HepG2 (cell line): ENCODE results near the gene PKN2. TPM values are rescaled to one million over a fixed set of nuclear protein-coding genes. Genes with fewer than 3 reads are reported as not detected.

Source experiments
- ATAC-seq: fragments of 200-7000 bp; cut with Tn5 transposase; 3 replicates; pipeline ENCODE4 v1.9.1; 2020; ENCODE audit warnings: mild to moderate bottlenecking, moderate library complexity
- BruUV-seq: library from RNA; stranded (reverse); fragments of 400-500 nt; replicated peaks from 2 replicates; lab custom pipeline; 2021; lab: Mats Ljungman, UMichigan
- CTCF ChIA-PET: fragments of 300-600 bp; formaldehyde crosslinking; extraction: SDS; loops from one replicate; lab custom pipeline; 2021; ENCODE audit warnings: low total read pairs, inconsistent platforms, low intra/inter-chr PET ratio; lab: Yijun Ruan, JAX
- POLR2A ChIA-PET: fragments of 350-600 bp; sonication (Branson Sonifier 250); formaldehyde crosslinking; loops from one replicate; lab custom pipeline; 2020; ENCODE audit warnings: antibody characterized with exemption, inconsistent platforms; lab: Yijun Ruan, JAX
- DNase-seq: peaks from one replicate; pipeline ENCODE4 v3.0.0-alpha.2; 2015; ENCODE audit warnings: low spot score
- FAIRE-seq: peaks from 3 replicates; lab custom pipeline; 2011; peaks lifted over from hg19 to GRCh38; lab: Jason Lieb, UNC
- H2AFZ ChIP-seq: one replicate; pipeline ENCODE4 v1.6.1; 2011; ENCODE audit warnings: low read length, inconsistent platforms
- H3K27ac ChIP-seq: fragments of 300-600 bp; 3 replicates; pipeline ENCODE4 v1.8.0; 2011; ENCODE audit warnings: mixed run types, mild to moderate bottlenecking, mixed read lengths, low read length, inconsistent platforms; ENCODE audit not compliant: insufficient read depth; ENCODE audit errors: extremely low read length
- H3K27me3 ChIP-seq, 2 experiments: fragments of 200-600 bp in 1 of 2; 2 replicates in 1 of 2; 3 replicates in 1 of 2; pipeline versions ENCODE4 v1.6.0 to v1.8.0; 2011; ENCODE audit warnings: low read length in 2 of 2, mild to moderate bottlenecking in 2 of 2, moderate library complexity in 2 of 2, inconsistent platforms in 1 of 2; ENCODE audit not compliant: insufficient read depth in 2 of 2, control insufficient read depth in 1 of 2
- H3K36me3 ChIP-seq, 2 experiments: fragments of 200-600 bp in 1 of 2; replicated peaks in 1 of 2; 2 replicates in 1 of 2; 3 replicates in 1 of 2; pipeline versions ENCODE4 v1.5.1 to v1.8.0; 2011; ENCODE audit warnings: low read length in 2 of 2, inconsistent platforms in 1 of 2; ENCODE audit not compliant: insufficient read depth in 2 of 2, control insufficient read depth in 1 of 2
- H3K4me1 ChIP-seq: 2 replicates; pipeline ENCODE4 v1.5.1; 2012; ENCODE audit warnings: low read length, inconsistent platforms; ENCODE audit not compliant: insufficient read depth
- H3K4me2 ChIP-seq: 2 replicates; pipeline ENCODE4 v1.6.0; 2011; ENCODE audit warnings: low read depth, low read length, inconsistent platforms
- H3K4me3 ChIP-seq, 3 experiments: fragments of 200-600 bp in 1 of 3; sonication (generic), shearing (Covaris generic) in 1 of 3; replicated peaks in 1 of 3; 2 replicates each; pipeline ENCODE4 v1.5.1; 2011 to 2016; ENCODE audit warnings: low read length in 3 of 3, inconsistent platforms in 2 of 3, low read depth in 2 of 3, mild to moderate bottlenecking in 2 of 3, control low read depth in 1 of 3, mixed read lengths in 1 of 3; ENCODE audit not compliant: insufficient read depth in 1 of 3
- H3K79me2 ChIP-seq: one replicate; pipeline ENCODE4 v1.6.1; 2011; ENCODE audit warnings: low read length, inconsistent platforms; ENCODE audit not compliant: insufficient read depth
- H3K9ac ChIP-seq: 2 replicates; pipeline ENCODE4 v1.6.0; 2011; ENCODE audit warnings: mild to moderate bottlenecking, low read depth, low read length, inconsistent platforms; ENCODE audit not compliant: insufficient read depth
- H3K9me3 ChIP-seq: 2 replicates; pipeline ENCODE4 v1.5.1; 2012; ENCODE audit warnings: mild to moderate bottlenecking, low read length
- H4K20me1 ChIP-seq: 2 replicates; pipeline ENCODE4 v1.6.0; 2011; ENCODE audit warnings: inconsistent platforms, mild to moderate bottlenecking, low read length, moderate library complexity; ENCODE audit not compliant: insufficient read depth
- CSRNP2 ChIP-seq: sonication (generic); formaldehyde crosslinking; conservative IDR thresholded peaks from 2 replicates; pipeline ENCODE4 v1.8.0; 2022; ENCODE audit warnings: low read depth, missing genetic modification reagents
- DRAP1 ChIP-seq: IDR thresholded peaks from 2 replicates; pipeline ENCODE4 v1.6.1; 2016; ENCODE audit warnings: missing genetic modification reagents, missing compliant biosample characterization
- SP5 ChIP-seq: IDR thresholded peaks from 2 replicates; pipeline ENCODE4 v1.6.1; 2016; ENCODE audit warnings: low read depth, borderline replicate concordance
- ZBED4 ChIP-seq: sonication (generic); formaldehyde crosslinking; IDR thresholded peaks from 2 replicates; pipeline ENCODE4 v1.4.0; 2020; ENCODE audit warnings: missing genetic modification reagents, borderline replicate concordance
- ZHX2 ChIP-seq, 2 experiments: sonication (generic) in 1 of 2; formaldehyde crosslinking in 1 of 2; IDR thresholded peaks; 2 replicates each; pipeline versions ENCODE4 v1.6.1 to v1.9.0; 2014 to 2022; ENCODE audit warnings: antibody characterized with exemption in 1 of 2, borderline replicate concordance in 1 of 2, inconsistent platforms in 1 of 2, low read depth in 1 of 2, missing genetic modification reagents in 1 of 2
- ZNF264 ChIP-seq: sonication (generic); formaldehyde crosslinking; IDR thresholded peaks from 2 replicates; pipeline ENCODE4 v1.4.0; 2020; ENCODE audit warnings: missing genetic modification reagents
- ZNF552 ChIP-seq: sonication (generic); formaldehyde crosslinking; IDR thresholded peaks from 2 replicates; pipeline ENCODE4 v1.9.0; 2022; ENCODE audit warnings: missing genetic modification reagents, mild to moderate bottlenecking, borderline replicate concordance
- ZNF562 ChIP-seq: sonication (generic); formaldehyde crosslinking; IDR thresholded peaks from 2 replicates; pipeline ENCODE4 v1.8.0; 2022; ENCODE audit warnings: missing genetic modification reagents, borderline replicate concordance
- ZNF7 ChIP-seq: IDR thresholded peaks from 2 replicates; pipeline ENCODE4 v1.6.1; 2016; ENCODE audit warnings: missing biosample characterization, missing genetic modification reagents
- ZSCAN5A ChIP-seq: sonication (generic); formaldehyde crosslinking; IDR thresholded peaks from 2 replicates; pipeline ENCODE4 v1.8.0; 2022; ENCODE audit warnings: mild to moderate bottlenecking, missing genetic modification reagents, borderline replicate concordance
- WGBS: methylation state at CpG from one replicate; pipeline ENCODE4 v1.1.6; 2017; ENCODE audit warnings: low lambda C conversion rate; 5-methylcytosine and 5-hydroxymethylcytosine counted together
- in situ Hi-C: cut with HindIII; loops from 2 replicates; pipeline ENCODE4 v1.10.0; 2017; ENCODE audit warnings: low pct_unique_long_range_greater_than_20kb; ENCODE audit not compliant: extremely low pct_ligation_motif_present
- intact Hi-C: fragments of 100-400 bp; cut with micrococcal nuclease; formaldehyde crosslinking; loops from one replicate; pipeline ENCODE4 v1.10.0; 2022; ENCODE audit not compliant: unreplicated experiment
- polyA plus RNA-seq, 8 experiments: library from polyadenylated mRNA; depleted of rRNA in 3 of 8; stranded (reverse) in 7 of 8; unstranded in 1 of 8; fragments of >200 nt; fragmentation: Illumina TruSeq in 4 of 8; extraction: Trizol in 4 of 8; gene quantifications; 2 replicates each; pipeline versions ENCODE4 v1.2.1 to v1.2.3, GENCODE V29; 2011 to 2016; ENCODE audit warnings: low read depth in 4 of 8, missing spikeins in 1 of 8, mixed read lengths in 1 of 8; ENCODE audit not compliant: insufficient read depth in 1 of 8
- total RNA-seq, 5 experiments: library from RNA; depleted of rRNA; stranded (reverse); fragments of >200 nt; fragmentation: Illumina TruSeq; extraction: Trizol; gene quantifications; 2 replicates each; pipeline ENCODE4 v1.2.3, GENCODE V29; 2016; ENCODE audit warnings: low read depth in 1 of 5

PKN2 gene
- total and polyA plus RNA-seq, 2 of the 13 experiments (the other 11 are each of a cell fraction or from before 2014, with no cell fraction given): 17.0 to 29.4 TPM

GRCh38 chr1:88883156-88883555 lies 199.1 kb downstream of the PKN2 start:
- Histone ChIP-seq H4K20me1 (0 out of 2 replicates have a peak, but pooled peaks cover under 1% of the 10 kb centered on the region), H3K9me3 (no peaks in the 10 kb centered on the region), H3K4me1 (peaks cover 10% of the 10 kb centered on the region; the same call in 1 of the 2 replicates), H3K27me3 (no peaks in the 10 kb centered on the region), H3K4me3 (no peak overlapping the region), H2AFZ (no peak overlapping the region), H3K27ac (no peak overlapping the region), H3K4me2 (no peak overlapping the region), H3K9ac (0 out of 2 replicates have a peak overlapping the region, but pooled peaks have one; percentile 2), H3K36me3 (peaks cover 4 to 63% of the 10 kb centered on the region in 2 experiments), H3K79me2 (peaks cover 12% of the 10 kb centered on the region)
- CTCF ChIA-PET: no interaction called here
- BruUV-seq: no TSS peak
- ATAC-seq (no peak), FAIRE-seq (no peak), DNase-seq (no peak)
- in situ Hi-C loops (no loop called here), intact Hi-C loops (no loop called here)
- POLR2A ChIA-PET: no interaction called here
- 93% methylated on average over 3 of the region's 3 CpGs for WGBS
- no peak for TF ChIP-seq CSRNP2 (CRISPR knock-in tag)
- TF ChIP-seq ZNF7 (CRISPR knock-in tag): no peak
- no peak for TF ChIP-seq ZNF264 (CRISPR knock-in tag)
- TF ChIP-seq ZNF562 (CRISPR knock-in tag): no peak
- TF ChIP-seq DRAP1 (CRISPR knock-in tag): no peak
- TF ChIP-seq ZHX2 (IDR thresholded peaks at IDR 0.05; ENCODE audit: low read depth): no peak
- TF ChIP-seq ZHX2 (CRISPR knock-in tag; IDR thresholded peaks at IDR 0.05; ENCODE audit: borderline replicate concordance): no peak
- TF ChIP-seq ZBED4 (CRISPR knock-in tag): no peak
- no peak for TF ChIP-seq SP5
- no peak for TF ChIP-seq ZSCAN5A (CRISPR knock-in tag)
- TF ChIP-seq ZNF552 (CRISPR knock-in tag): no peak
